ENCODE data around the gene SYT1.

SYT1 gene

GRCh38 chr12:79454338-79454843 is 589.8 kb downstream of the SYT1 start:
- DNase-seq = no peak

- no peak for DNase-seq
Observed at GRCh38 chr12:79455286-79455685, 590.7 kb downstream of the SYT1 start.

- DNase-seq = no peak
Observed at GRCh38 chr12:79482323-79482722, 617.7 kb downstream of the SYT1 start.

- DNase-seq = no peak
Observed at GRCh38 chr12:79482921-79483320, 618.3 kb downstream of the SYT1 start.

- no peak for DNase-seq
Observed at GRCh38 chr12:79486154-79486553, 621.6 kb downstream of the SYT1 start.

GRCh38 chr12:79487386-79488110 is 623.0 kb downstream of the SYT1 start:
- DNase-seq = no peak

Data from hematopoietic multipotent progenitor cell treated with erythropoietin and hydrocortisone succinate and interleukin-3 and kit ligand, for 6 days (in vitro differentiated cells).